IMR-90 (cell line): ENCODE results near the gene NCOR1. TPM values are rescaled to one million over a fixed set of nuclear protein-coding genes. Genes with fewer than 3 reads are reported as not detected.

Source experiments
- ATAC-seq: fragments of 200-7000 bp; cut with Tn5 transposase; 2 replicates; pipeline ENCODE4 v1.9.1; 2020; ENCODE audit warnings: low read depth, mild to moderate bottlenecking, moderate library complexity
- BruUV-seq: library from RNA; stranded (reverse); fragments of 400-500 nt; replicated peaks from 2 replicates; lab custom pipeline; 2021; lab: Mats Ljungman, UMichigan
- CTCF ChIA-PET: fragments of 300-600 bp; formaldehyde crosslinking; extraction: SDS; loops from one replicate; lab custom pipeline; 2021; ENCODE audit warnings: antibody characterized with exemption; lab: Yijun Ruan, JAX
- POLR2A ChIA-PET: fragments of 300-600 bp; sonication (Branson Sonifier 250); formaldehyde crosslinking; loops from one replicate; lab custom pipeline; 2022; ENCODE audit warnings: antibody characterized with exemption; ENCODE audit not compliant: unreplicated experiment; lab: Charles Lee
- DNase-seq: peaks from one replicate; pipeline ENCODE4 v3.0.0; 2013
- H2AFZ ChIP-seq: replicated peaks from 2 replicates; pipeline ENCODE3; 2013; ENCODE audit warnings: low read length, mild to moderate bottlenecking; ENCODE audit not compliant: poor library complexity
- H2AK5ac ChIP-seq: 2 replicates; pipeline ENCODE4 v1.6.1; 2013; ENCODE audit warnings: low read depth, low read length, inconsistent platforms
- H2AK9ac ChIP-seq: replicated peaks from 2 replicates; pipeline ENCODE3; 2013; ENCODE audit warnings: mild to moderate bottlenecking, low read depth, low read length, moderate library complexity; ENCODE audit not compliant: poor library complexity
- H2BK120ac ChIP-seq: 2 replicates; pipeline ENCODE4 v1.6.1; 2013; ENCODE audit warnings: low read depth, low read length, inconsistent platforms
- H2BK15ac ChIP-seq: 3 replicates; pipeline ENCODE4 v1.6.1; 2013; ENCODE audit warnings: low read depth, low read length, inconsistent platforms
- H2BK20ac ChIP-seq: 2 replicates; pipeline ENCODE4 v1.6.1; 2013; ENCODE audit warnings: low read depth, mild to moderate bottlenecking, inconsistent platforms, low read length, moderate library complexity
- H2BK5ac ChIP-seq: 2 replicates; pipeline ENCODE4 v1.6.1; 2013; ENCODE audit warnings: mild to moderate bottlenecking, low read depth, low read length, inconsistent platforms; ENCODE audit not compliant: poor library complexity, severe bottlenecking
- H3K14ac ChIP-seq: replicated peaks from 2 replicates; pipeline ENCODE4 v1.6.1; 2013; ENCODE audit warnings: low read depth, low read length, inconsistent platforms
- H3K18ac ChIP-seq: 2 replicates; pipeline ENCODE4 v1.6.1; 2013; ENCODE audit warnings: low read depth, low read length, control low read depth
- H3K23ac ChIP-seq: 2 replicates; pipeline ENCODE4 v1.6.1; 2013; ENCODE audit warnings: low read depth, low read length, inconsistent platforms
- H3K27ac ChIP-seq: 2 replicates; pipeline ENCODE4 v1.5.1; 2013; ENCODE audit warnings: mild to moderate bottlenecking, control low read depth, low read length; ENCODE audit not compliant: insufficient read depth
- H3K27me3 ChIP-seq: 2 replicates; pipeline ENCODE4 v1.6.1; 2013; ENCODE audit warnings: low read length; ENCODE audit not compliant: control insufficient read depth, insufficient read depth
- H3K36me3 ChIP-seq: 2 replicates; pipeline ENCODE4 v1.6.1; 2013; ENCODE audit warnings: low read length, mixed read lengths; ENCODE audit not compliant: control insufficient read depth, insufficient read depth
- H3K4ac ChIP-seq: 2 replicates; pipeline ENCODE4 v1.6.1; 2013; ENCODE audit warnings: low read depth, low read length, inconsistent platforms
- H3K4me1 ChIP-seq: 2 replicates; pipeline ENCODE4 v1.6.1; 2013; ENCODE audit warnings: low read length, mixed read lengths; ENCODE audit not compliant: control insufficient read depth, insufficient read depth
- H3K4me2 ChIP-seq: 2 replicates; pipeline ENCODE4 v1.6.1; 2013; ENCODE audit warnings: low read depth, mild to moderate bottlenecking, control low read depth, low read length, moderate library complexity
- H3K4me3 ChIP-seq: 2 replicates; pipeline ENCODE4 v1.5.1; 2013; ENCODE audit warnings: low read depth, mild to moderate bottlenecking, control low read depth, low read length, moderate library complexity; ENCODE audit not compliant: insufficient read depth
- H3K56ac ChIP-seq: 2 replicates; pipeline ENCODE4 v1.6.1; 2013; ENCODE audit warnings: low read length, inconsistent platforms; ENCODE audit not compliant: insufficient read depth; ENCODE audit errors: extremely low read depth
- H3K79me1 ChIP-seq, 2 experiments: 2 replicates each; pipeline ENCODE4 v1.6.1; 2013; ENCODE audit warnings: low read length in 2 of 2, inconsistent platforms in 1 of 2, low read depth in 1 of 2
- H3K9ac ChIP-seq: 2 replicates; pipeline ENCODE4 v1.6.1; 2013; ENCODE audit warnings: low read depth, low read length, control low read depth
- H3K9me1 ChIP-seq: 2 replicates; pipeline ENCODE4 v1.6.1; 2013; ENCODE audit warnings: low read length, inconsistent platforms; ENCODE audit not compliant: insufficient read depth
- H3K9me3 ChIP-seq: 2 replicates; pipeline ENCODE4 v1.6.1; 2013; ENCODE audit warnings: low read length; ENCODE audit not compliant: control insufficient read depth, insufficient read depth
- H4K20me1 ChIP-seq: 2 replicates; pipeline ENCODE4 v1.6.1; 2013; ENCODE audit warnings: low read length, inconsistent platforms; ENCODE audit not compliant: insufficient read depth
- H4K5ac ChIP-seq: 2 replicates; pipeline ENCODE4 v1.6.1; 2013; ENCODE audit warnings: mild to moderate bottlenecking, low read depth, low read length, control low read depth
- H4K8ac ChIP-seq, 2 experiments: 2 replicates each; pipeline ENCODE4 v1.6.1; 2013; ENCODE audit warnings: low read depth in 2 of 2, low read length in 2 of 2, control low read depth in 1 of 2, inconsistent platforms in 1 of 2
- H4K91ac ChIP-seq: 2 replicates; pipeline ENCODE4 v1.6.1; 2013; ENCODE audit warnings: low read depth, low read length, inconsistent platforms; ENCODE audit not compliant: insufficient read depth
- BHLHE40 ChIP-seq: fragments of 150-350 bp; IDR thresholded peaks from 2 replicates; pipeline ENCODE4 v1.6.1; 2016; ENCODE audit warnings: mild to moderate bottlenecking, low read depth, low read length
- CEBPB ChIP-seq: IDR thresholded peaks from 2 replicates; pipeline ENCODE4 v1.6.1; 2012; ENCODE audit warnings: low read depth, low read length, improper control_type of control experiment
- CHD1 ChIP-seq: IDR thresholded peaks from 2 replicates; pipeline ENCODE4 v1.6.1; 2012; ENCODE audit warnings: low read depth, low read length, improper control_type of control experiment
- CTCF ChIP-seq: conservative IDR thresholded peaks from 2 replicates; pipeline ENCODE4 v1.5.1; 2012; ENCODE audit warnings: mild to moderate bottlenecking, low read depth, low read length, improper control_type of control experiment
- FOS ChIP-seq: fragments of 150-350 bp; IDR thresholded peaks from 2 replicates; pipeline ENCODE4 v1.6.1; 2016; ENCODE audit warnings: low read depth, low read length
- MAFK ChIP-seq: IDR thresholded peaks from 2 replicates; pipeline ENCODE4 v1.6.1; 2012; ENCODE audit warnings: low read depth, low read length, improper control_type of control experiment
- MAZ ChIP-seq: IDR thresholded peaks from 2 replicates; pipeline ENCODE4 v1.6.1; 2012; ENCODE audit warnings: low read depth, mild to moderate bottlenecking, low read length, improper control_type of control experiment, moderate library complexity, borderline replicate concordance
- MXI1 ChIP-seq: IDR thresholded peaks from 2 replicates; pipeline ENCODE4 v1.6.1; 2012; ENCODE audit warnings: low read depth, mild to moderate bottlenecking, low read length, moderate library complexity, borderline replicate concordance
- NFE2L2 ChIP-seq: fragments of 150-350 bp; IDR thresholded peaks from 2 replicates; pipeline ENCODE4 v1.6.1; 2016; ENCODE audit warnings: low read depth, mild to moderate bottlenecking, low read length
- POLR2A ChIP-seq: IDR thresholded peaks from 2 replicates; pipeline ENCODE4 v1.6.1; 2012; ENCODE audit warnings: mild to moderate bottlenecking, low read depth, low read length
- RAD21 ChIP-seq: IDR thresholded peaks from 2 replicates; pipeline ENCODE4 v1.6.1; 2012; ENCODE audit warnings: low read length, improper control_type of control experiment
- RCOR1 ChIP-seq: IDR thresholded peaks from 2 replicates; pipeline ENCODE4 v1.6.1; 2012; ENCODE audit warnings: mild to moderate bottlenecking, low read length, improper control_type of control experiment; ENCODE audit not compliant: insufficient replicate concordance
- RFX5 ChIP-seq: IDR thresholded peaks from 2 replicates; pipeline ENCODE4 v1.8.0; 2012; ENCODE audit warnings: low read depth, mild to moderate bottlenecking, low read length, moderate library complexity
- SMC3 ChIP-seq: fragments of 150-350 bp; IDR thresholded peaks from 2 replicates; pipeline ENCODE4 v1.6.1; 2016; ENCODE audit warnings: low read depth, mild to moderate bottlenecking, antibody characterized with exemption, low read length, moderate library complexity
- WGBS, 2 experiments: methylation state at CpG; one replicate each; pipeline versions ENCODE4 v1.1.5 to v1.1.7; 2013; ENCODE audit warnings: missing lambda C conversion rate in 2 of 2; ENCODE audit not compliant: insufficient read length in 1 of 2; ENCODE audit errors: extremely low coverage in 2 of 2; 5-methylcytosine and 5-hydroxymethylcytosine counted together
- dilution Hi-C: fragments of 300-500 bp; cut with HindIII; formaldehyde crosslinking; loops from one replicate; pipeline ENCODE4 v1.14.3; 2018; ENCODE audit warnings: low sequenced_read_pairs; ENCODE audit not compliant: unreplicated experiment
- in situ Hi-C: fragments of 300-500 bp; cut with MboI; formaldehyde crosslinking; loops from 3 replicates; pipeline ENCODE4 v1.14.3; 2019; ENCODE audit warnings: low sequenced_read_pairs, inconsistent platforms, mixed read lengths
- intact Hi-C: fragments of 100-400 bp; cut with micrococcal nuclease; formaldehyde crosslinking; loops from 2 replicates; pipeline ENCODE4 v1.10.0; 2022
- polyA plus RNA-seq, 3 experiments: library from polyadenylated mRNA; depleted of rRNA; stranded (reverse); fragments of >200 nt; gene quantifications; 2 replicates each; pipeline ENCODE4 v1.2.3, GENCODE V29; 2012; ENCODE audit warnings: low replicate concordance in 1 of 3
- total RNA-seq: library from RNA; depleted of rRNA; stranded (reverse); fragments of >200 nt; gene quantifications from 2 replicates; pipeline ENCODE4 v1.2.3, GENCODE V29; 2012
- TF ChIP-seq, protein P1 (sequence below): fragments of 150-350 bp; IDR thresholded peaks from 2 replicates; pipeline ENCODE4 v1.6.1; 2017; ENCODE audit warnings: mild to moderate bottlenecking, antibody characterized with exemption, low read length, low read depth
- TF ChIP-seq, protein P2 (sequence below): fragments of 150-350 bp; IDR thresholded peaks from 2 replicates; pipeline ENCODE4 v1.6.1; 2016; ENCODE audit warnings: low read depth, mild to moderate bottlenecking, low read length, moderate library complexity, borderline replicate concordance

The NCOR1 gene
- total and polyA plus RNA-seq, 2 of the 4 experiments (the other 2 are of a cell fraction): 54.5 to 80.3 TPM

GRCh38 chr17:16074423-16074822 is 140.9 kb downstream of the NCOR1 start:
- TF ChIP-seq, protein P1, sequence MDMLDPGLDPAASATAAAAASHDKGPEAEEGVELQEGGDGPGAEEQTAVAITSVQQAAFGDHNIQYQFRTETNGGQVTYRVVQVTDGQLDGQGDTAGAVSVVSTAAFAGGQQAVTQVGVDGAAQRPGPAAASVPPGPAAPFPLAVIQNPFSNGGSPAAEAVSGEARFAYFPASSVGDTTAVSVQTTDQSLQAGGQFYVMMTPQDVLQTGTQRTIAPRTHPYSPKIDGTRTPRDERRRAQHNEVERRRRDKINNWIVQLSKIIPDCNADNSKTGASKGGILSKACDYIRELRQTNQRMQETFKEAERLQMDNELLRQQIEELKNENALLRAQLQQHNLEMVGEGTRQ: no peak
- no peak for TF ChIP-seq RCOR1
- no peak for TF ChIP-seq NFE2L2
- TF ChIP-seq MAFK: no peak
- TF ChIP-seq BHLHE40: no peak
- TF ChIP-seq MAZ: no peak
- TF ChIP-seq CEBPB: no peak
- no peak for TF ChIP-seq CHD1
- TF ChIP-seq MXI1: no peak
- no peak for TF ChIP-seq RAD21
- no peak for TF ChIP-seq FOS
- TF ChIP-seq POLR2A: no peak
- TF ChIP-seq CTCF: no peak
- TF ChIP-seq, protein P2, sequence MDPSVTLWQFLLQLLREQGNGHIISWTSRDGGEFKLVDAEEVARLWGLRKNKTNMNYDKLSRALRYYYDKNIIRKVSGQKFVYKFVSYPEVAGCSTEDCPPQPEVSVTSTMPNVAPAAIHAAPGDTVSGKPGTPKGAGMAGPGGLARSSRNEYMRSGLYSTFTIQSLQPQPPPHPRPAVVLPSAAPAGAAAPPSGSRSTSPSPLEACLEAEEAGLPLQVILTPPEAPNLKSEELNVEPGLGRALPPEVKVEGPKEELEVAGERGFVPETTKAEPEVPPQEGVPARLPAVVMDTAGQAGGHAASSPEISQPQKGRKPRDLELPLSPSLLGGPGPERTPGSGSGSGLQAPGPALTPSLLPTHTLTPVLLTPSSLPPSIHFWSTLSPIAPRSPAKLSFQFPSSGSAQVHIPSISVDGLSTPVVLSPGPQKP: no peak
- no peak for TF ChIP-seq SMC3
- TF ChIP-seq RFX5: no peak
- WGBS, 2 experiments: no CpG with 5 or more reads among the region's 3 CpGs
- BruUV-seq: no TSS peak

More at GRCh38 chr17:16074423-16074822, 140.9 kb downstream of the NCOR1 start:
- Histone ChIP-seq H3K4me3 (no peak overlapping the region), H2AFZ (no peak overlapping the region), H3K4me2 (no peak overlapping the region), H3K14ac (no peak overlapping the region), H3K23ac (no peak overlapping the region), H3K9me1 (peaks cover 2% of the 10 kb centered on the region; the same call in 1 of the 2 replicates), H3K9me3 (no peaks in the 10 kb centered on the region), H4K5ac (no peak overlapping the region), H3K27ac (no peak overlapping the region), H2BK5ac (no peak overlapping the region), H3K79me1 (peaks cover 14 to 33% of the 10 kb centered on the region in 2 experiments), H2BK15ac (no peak overlapping the region), H4K91ac (no peak overlapping the region), H4K8ac (no peak overlapping the region), H3K56ac (no peak overlapping the region), H2AK9ac (no peak overlapping the region), H2BK120ac (no peak overlapping the region), H2BK20ac (no peak overlapping the region), H3K36me3 (peaks cover 45% of the 10 kb centered on the region), H3K18ac (no peak overlapping the region), H2AK5ac (no peak overlapping the region), H3K4me1 (no peaks in the 10 kb centered on the region), H4K20me1 (no peaks in the 10 kb centered on the region), H3K4ac (no peak overlapping the region), H3K27me3 (no peaks in the 10 kb centered on the region), H3K9ac (no peak overlapping the region)
- intact Hi-C loops: no loop called here
- in situ Hi-C loops: no loop called here
- dilution Hi-C loops: no loop called here
- CTCF ChIA-PET: no interaction called here
- no peak for ATAC-seq
- no peak for DNase-seq
- POLR2A ChIA-PET: no interaction called here
